GM12875 (cell line): ENCODE data around the gene PRLH.

Experiments
- H3K4me3 ChIP-seq: one replicate; pipeline ENCODE4 v1.5.1; 2011; ENCODE audit warnings: low read depth, low read length, control low read depth
- CTCF ChIP-seq: IDR thresholded peaks from 2 replicates; pipeline ENCODE4 v1.5.1; 2011; ENCODE audit warnings: low read depth, mild to moderate bottlenecking, control low read depth, inconsistent platforms, low read length, moderate library complexity, borderline replicate concordance; ENCODE audit not compliant: insufficient read depth

The PRLH gene

DNA sequence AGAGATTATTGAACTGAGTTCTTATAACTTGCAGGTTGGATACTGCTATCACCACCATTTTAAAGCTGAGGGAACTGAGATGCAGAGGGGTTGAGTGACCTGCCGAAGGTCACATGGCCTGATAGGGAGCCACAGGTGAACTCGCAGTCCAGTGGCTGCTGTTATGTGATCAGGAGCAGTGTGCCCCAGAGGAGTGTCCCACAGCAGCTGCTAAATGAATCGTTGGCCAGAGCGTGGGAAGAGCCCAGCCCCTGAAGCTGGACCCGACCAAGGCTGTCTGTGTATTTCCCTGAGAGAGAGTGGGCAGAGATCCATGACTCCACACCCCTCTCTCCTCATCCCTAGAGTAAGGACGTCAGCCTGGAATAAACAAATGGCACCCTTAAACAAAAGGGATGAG is 26.7 kb upstream of the PRLH start:
- no peak overlapping the region for H3K4me3 ChIP-seq
- no peak for TF ChIP-seq CTCF

GRCh38 chr2:237540223-237540775 is 26.1 kb upstream of the PRLH start:
- TF ChIP-seq CTCF, result no peak
- H3K4me3 ChIP-seq, result no peak overlapping the region

DNA sequence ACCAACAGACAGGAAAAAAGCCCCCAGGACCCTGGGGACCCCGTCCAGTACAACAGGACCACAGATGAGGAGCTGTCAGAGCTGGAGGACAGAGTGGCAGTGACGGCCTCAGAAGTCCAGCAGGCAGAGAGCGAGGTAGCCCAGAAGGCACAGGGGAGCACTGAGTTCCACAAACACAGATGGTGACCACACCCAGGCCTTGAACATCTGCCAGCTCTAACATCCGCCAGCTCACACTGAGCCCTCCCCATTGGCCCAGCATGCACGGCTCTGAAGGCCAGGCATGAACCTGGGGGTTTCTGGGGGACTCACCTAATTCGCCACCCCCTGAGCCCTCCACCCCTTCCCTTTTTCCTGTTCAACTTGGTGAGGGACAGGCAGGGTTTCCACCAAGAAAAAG is 25.6 kb upstream of the PRLH start:
- no peak for TF ChIP-seq CTCF
- no peak overlapping the region for H3K4me3 ChIP-seq

GRCh38 chr2:237541243-237541642 is 25.1 kb upstream of the PRLH start:
- no peak for TF ChIP-seq CTCF
- H3K4me3 ChIP-seq, result no peak overlapping the region

DNA sequence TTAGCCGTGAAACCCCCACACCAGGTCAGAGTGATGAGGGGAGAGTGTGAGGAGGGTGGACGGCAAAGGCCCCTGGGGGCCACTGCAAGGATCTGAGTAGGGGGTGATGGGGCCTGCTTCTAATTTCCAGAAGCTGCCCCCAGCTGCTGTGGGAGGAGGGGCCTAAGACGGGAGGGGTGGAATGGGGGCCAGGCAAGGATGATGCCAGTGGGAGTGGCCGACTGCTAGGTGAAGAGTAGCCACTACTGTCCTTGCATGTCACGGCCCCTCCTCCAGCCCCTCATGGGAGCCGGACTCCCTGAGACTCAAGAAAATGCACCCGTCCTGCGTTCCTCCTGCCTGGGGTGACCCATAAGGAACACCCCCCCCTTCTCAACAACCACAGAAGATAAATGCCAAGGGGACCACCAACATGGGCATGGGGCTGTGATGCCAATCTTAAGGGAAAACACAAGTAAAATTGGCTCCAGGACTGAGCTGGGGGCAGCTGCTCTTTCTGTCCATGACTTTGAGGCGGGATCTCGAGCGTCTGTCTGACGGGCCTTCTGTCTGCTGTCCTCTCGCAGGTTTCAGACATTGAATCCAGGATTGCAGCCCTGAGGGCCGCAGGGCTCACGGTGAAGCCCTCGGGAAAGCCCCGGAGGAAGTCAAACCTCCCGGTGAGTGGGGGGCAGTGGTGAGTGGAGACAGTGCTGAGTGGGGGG is 24.2 kb upstream of the PRLH start:
- H3K4me3 ChIP-seq, result no peak overlapping the region
- no peak for TF ChIP-seq CTCF

- H3K4me3 ChIP-seq, result no peak overlapping the region
- no peak for TF ChIP-seq CTCF
Measured at GRCh38 chr2:237546040-237546875, 20.1 kb upstream of the PRLH start.
